WTC11 (cell line): ENCODE results near the gene MADCAM1.

Source experiments
- CTCF ChIP-seq: fragments of 200-600 bp; IDR thresholded peaks from 2 replicates; pipeline ENCODE4 v1.8.0; 2022; ENCODE audit warnings: antibody characterized with exemption
- E2F4 ChIP-seq: sonication (generic); formaldehyde crosslinking; IDR thresholded peaks from 2 replicates; pipeline ENCODE4 v1.8.1; 2022; ENCODE audit warnings: low read depth, mild to moderate bottlenecking, moderate library complexity, missing genetic modification reagents, borderline replicate concordance
- FOXJ3 ChIP-seq: sonication (generic); formaldehyde crosslinking; IDR thresholded peaks from 2 replicates; pipeline ENCODE4 v1.9.0; 2021; ENCODE audit warnings: missing genetic modification reagents, mild to moderate bottlenecking, borderline replicate concordance
- FOXK1 ChIP-seq: sonication (generic); formaldehyde crosslinking; IDR thresholded peaks from 2 replicates; pipeline ENCODE4 v1.8.0; 2022; ENCODE audit warnings: mild to moderate bottlenecking, moderate library complexity, missing genetic modification reagents
- FOXP4 ChIP-seq: sonication (generic); formaldehyde crosslinking; IDR thresholded peaks from 2 replicates; pipeline ENCODE4 v1.8.0; 2022; ENCODE audit warnings: mild to moderate bottlenecking, missing genetic modification reagents
- HMGXB4 ChIP-seq: sonication (generic); formaldehyde crosslinking; IDR thresholded peaks from 2 replicates; pipeline ENCODE4 v1.8.1; 2023; ENCODE audit warnings: mild to moderate bottlenecking, moderate library complexity, missing genetic modification reagents
- PREB ChIP-seq: sonication (generic); formaldehyde crosslinking; IDR thresholded peaks from 2 replicates; pipeline ENCODE4 v1.8.1; 2022; ENCODE audit warnings: mild to moderate bottlenecking, missing genetic modification reagents, moderate library complexity, borderline replicate concordance
- SMAD4 ChIP-seq: sonication (generic); formaldehyde crosslinking; IDR thresholded peaks from 2 replicates; pipeline ENCODE4 v1.8.0; 2022; ENCODE audit warnings: mild to moderate bottlenecking, missing genetic modification reagents
- SP1 ChIP-seq: sonication (generic); formaldehyde crosslinking; conservative IDR thresholded peaks from 2 replicates; pipeline ENCODE4 v1.8.1; 2022; ENCODE audit warnings: missing genetic modification reagents
- TCF7 ChIP-seq: sonication (generic); formaldehyde crosslinking; IDR thresholded peaks from 2 replicates; pipeline ENCODE4 v1.8.0; 2022; ENCODE audit warnings: mild to moderate bottlenecking, low read depth, missing genetic modification reagents, moderate library complexity

- no peak for TF ChIP-seq FOXK1 (CRISPR knock-in tag)
- no peak for TF ChIP-seq HMGXB4 (CRISPR knock-in tag)
- no peak for TF ChIP-seq SP1 (CRISPR knock-in tag)
- no peak for TF ChIP-seq SMAD4 (CRISPR knock-in tag)
- no peak for TF ChIP-seq PREB
- TF ChIP-seq CTCF = no peak
- no peak for TF ChIP-seq FOXP4 (CRISPR knock-in tag)
- no peak for TF ChIP-seq FOXJ3 (CRISPR knock-in tag)
- no peak for TF ChIP-seq TCF7 (CRISPR knock-in tag)
- no peak for TF ChIP-seq E2F4 (CRISPR knock-in tag)
Observed at GRCh38 chr19:447816-448560, 48.3 kb upstream of the MADCAM1 start.
